ENCODE measurements around the gene BMAL1. TPM values are rescaled to one million over a fixed set of nuclear protein-coding genes. Genes with fewer than 3 reads are reported as not detected.
"Not testable (repeated sequence)": the region's sequence is repeated elsewhere in the genome, so short reads cannot be mapped to it uniquely, and the experiment has no call there.

BMAL1 gene
- 20.2 and 22.8 TPM in 2 replicates for total RNA-seq

DNA sequence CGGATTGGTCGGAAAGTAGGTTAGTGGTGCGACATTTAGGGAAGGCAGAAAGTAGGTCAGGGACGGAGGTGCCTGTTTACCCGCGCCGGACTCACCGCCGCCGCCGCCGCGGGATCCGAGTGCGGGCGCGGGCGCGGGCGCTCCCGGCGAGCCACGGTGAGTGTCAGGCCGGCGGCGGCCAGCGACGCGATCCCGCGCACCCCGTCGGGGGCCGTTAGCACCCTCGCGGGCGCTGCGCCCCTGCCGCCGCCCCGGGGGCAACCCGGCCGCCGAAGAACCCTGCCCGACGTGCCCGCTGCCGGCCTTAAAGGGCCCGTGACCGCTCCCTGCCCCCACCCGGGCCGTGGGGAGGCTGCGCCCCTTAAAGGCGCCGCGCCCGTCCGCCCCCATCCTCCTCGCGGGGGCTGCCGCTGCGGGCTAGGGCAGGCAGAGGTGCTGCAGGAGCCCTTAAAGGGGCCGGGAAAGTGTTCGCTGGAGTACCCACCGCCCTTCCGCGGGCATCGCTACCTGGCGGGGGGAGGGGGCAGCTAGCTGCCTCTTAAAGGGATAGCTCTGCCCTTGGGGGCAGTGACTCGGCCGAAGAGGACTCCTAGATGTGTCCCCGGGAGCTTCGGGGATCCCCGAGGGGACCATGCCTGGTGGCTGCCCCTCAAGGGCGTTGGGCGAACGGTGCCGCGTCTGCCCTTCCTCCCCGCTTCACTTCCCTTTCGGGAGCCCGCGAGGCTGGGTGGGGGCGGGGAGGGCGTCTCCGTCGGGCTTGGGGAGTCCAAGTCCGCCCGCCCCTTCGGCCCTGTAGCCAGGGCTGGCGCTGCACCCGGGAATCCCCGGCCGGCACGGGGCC is at the start of gene BMAL1:
Gene BMAL1, plus strand, starts transcription at position 23 of the 841 bp plus-strand sequence. CDS start 76,519 bp downstream, outside the sequence.
- intact Hi-C loops (cut with micrococcal nuclease): loop anchor here (1.0 to 10.0 kb wide), 8 partner anchors 57 to 1436 kb away; partner anchors contain the start of genes BTBD10, FAR1, RRAS2 and TEAD1

DNA sequence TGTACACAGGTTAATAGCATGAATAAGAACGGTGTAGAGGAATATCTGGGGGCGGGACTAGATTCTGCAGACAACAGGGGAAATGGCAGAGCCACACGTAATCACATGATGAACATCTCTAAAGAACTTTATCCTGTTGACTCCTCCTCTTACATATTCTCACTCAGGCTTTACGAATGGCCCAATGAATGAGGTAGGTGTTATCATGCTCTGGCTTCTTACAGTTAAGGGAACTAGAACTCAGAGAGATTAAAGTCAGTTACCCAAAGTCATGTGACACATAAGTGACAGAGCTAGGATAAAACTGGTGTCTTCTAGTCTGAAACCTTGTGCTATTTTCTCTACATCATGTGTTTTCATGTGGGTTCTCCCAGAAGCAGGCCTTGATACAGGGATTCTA is 49.0 kb upstream of the BMAL1 start:
- intact Hi-C loops (cut with micrococcal nuclease): no loop called here

DNA sequence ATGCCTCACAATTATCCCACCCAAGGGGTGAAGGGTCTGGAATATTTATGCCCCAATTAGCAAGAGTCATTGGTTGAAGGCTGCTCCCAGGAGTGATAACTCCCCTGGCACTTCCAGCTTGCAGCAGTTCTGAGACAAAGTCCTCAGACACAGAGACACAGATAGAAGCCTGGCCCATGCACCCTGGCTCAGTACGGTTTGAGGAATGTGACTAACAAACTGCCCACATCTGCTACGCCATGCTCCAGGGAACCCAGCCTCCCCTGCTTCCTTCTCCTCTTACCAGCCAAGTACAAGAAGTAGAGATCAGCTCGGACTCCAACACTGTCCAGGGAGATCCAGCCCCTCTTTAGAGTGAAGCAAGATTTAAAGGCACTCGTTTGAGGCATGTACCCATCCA is 48.5 kb upstream of the BMAL1 start:
- intact Hi-C loops (cut with micrococcal nuclease): no loop called here

DNA sequence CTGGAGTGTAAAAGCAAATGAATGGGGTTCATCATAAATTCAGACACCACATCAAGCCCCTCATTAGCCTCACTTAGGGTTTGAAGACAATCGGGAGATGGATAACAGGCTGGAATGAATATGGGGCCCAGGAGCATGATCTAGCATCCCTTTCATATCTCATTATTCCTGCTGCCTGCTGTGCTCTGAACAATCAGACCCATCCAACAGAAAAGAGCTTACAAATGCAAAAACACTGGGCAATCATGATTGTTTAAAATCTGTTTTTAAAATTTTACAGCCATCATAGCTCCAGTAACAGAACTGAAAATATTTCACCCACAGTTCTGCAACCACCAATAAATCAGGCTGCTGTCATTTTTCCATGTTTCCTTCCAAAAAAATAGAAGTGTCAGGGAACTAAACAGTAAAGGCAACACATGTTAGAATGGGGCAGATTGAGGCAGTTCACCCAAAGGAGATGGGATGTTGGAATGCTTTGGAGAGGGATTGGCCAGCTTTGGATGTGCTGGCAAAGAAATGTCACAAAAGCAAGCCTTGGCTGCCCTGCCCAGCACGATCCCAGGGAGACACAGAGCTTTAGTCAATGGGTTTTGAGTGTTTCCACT is 47.8 kb upstream of the BMAL1 start:
- intact Hi-C loops (cut with micrococcal nuclease): no loop called here

DNA sequence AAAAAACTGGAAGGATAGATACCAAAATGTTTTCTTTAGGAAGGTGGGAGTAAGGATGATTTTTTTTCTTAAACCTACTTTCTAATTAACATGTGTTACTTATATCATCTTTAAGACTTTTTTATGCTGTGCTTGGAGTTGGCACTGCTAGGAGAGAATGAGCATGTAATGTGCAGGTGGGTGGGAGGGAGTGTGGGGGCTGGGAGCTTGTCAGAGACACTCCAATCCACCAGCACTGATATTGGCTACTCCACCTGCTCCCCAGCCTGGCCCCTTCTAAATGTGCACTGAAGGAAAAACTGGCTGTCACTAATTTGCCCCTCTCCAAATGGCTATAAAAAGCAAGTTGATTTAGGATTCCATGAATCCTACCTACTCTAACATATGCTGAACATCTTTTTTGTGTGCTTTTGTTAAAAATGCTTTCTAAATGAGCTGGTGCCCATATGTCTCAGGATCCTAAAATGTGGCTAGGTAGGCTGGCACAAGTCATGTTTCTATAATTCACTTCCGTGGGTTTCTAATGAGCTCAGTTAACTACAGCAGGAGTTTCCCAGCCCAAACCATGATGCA is 44.3 kb upstream of the BMAL1 start:
- intact Hi-C loops (cut with micrococcal nuclease): no loop called here

DNA sequence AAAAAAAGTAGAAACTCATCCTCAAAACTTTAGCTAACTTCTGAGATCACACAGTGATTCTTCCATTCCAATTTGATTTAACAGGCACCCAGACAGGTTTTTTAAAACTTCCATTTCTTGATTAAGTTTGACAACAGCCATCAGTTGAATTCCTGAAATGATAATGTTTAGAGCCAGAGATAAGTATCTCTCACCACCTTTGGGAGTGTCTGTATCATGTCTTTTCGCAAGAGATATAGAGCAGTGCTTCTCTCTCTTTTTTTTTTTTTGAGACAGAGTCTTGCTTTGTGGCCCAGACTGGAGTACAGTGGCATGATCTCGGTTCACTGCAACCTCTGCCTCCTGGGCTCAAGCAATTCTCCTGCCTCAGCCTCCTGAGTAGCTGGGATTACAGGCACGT is 41.7 kb upstream of the BMAL1 start:
- intact Hi-C loops (cut with micrococcal nuclease): no loop called here

DNA sequence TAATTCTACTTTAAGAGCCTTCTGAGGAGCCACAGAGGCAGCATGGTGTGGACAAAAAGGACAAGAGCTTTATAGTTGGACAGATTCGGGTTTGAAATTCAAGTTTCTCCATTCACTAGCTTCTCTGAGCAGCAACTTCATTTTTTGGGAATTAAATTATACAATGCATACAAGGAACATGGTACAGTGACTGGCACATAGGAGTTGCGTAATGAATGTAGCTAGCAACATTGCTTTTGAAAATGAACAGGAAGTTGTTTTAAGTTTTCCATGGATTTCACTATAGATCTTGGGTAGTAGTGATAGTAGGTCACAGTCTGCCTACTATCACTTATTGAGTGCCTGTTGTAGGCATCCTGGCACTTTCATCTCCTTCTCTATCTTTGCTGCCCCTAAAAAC is 41.0 kb upstream of the BMAL1 start:
- intact Hi-C loops (cut with micrococcal nuclease): no loop called here

DNA sequence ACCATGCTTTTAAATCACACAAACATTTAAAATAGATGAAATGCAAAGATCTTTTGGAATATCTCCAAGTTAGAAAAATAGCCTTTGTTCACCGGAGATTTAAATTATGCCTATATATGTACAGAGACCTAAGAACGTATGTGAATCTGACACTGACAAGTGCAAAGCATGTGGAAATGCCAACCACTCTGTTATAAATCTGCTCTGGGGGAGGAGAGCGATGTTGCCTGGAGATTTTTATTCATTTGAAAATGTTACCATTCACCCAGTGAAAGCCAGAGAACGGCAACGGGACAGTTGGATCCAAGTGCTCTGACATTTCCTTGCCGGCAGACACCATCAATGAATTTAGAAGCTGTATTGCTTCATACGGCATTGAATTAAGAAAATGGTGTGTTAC is 39.8 kb upstream of the BMAL1 start:
- intact Hi-C loops (cut with micrococcal nuclease): loop anchor here (2.0 kb wide), 1 partner anchor 55 kb away; no protein-coding TSS in a partner anchor

DNA sequence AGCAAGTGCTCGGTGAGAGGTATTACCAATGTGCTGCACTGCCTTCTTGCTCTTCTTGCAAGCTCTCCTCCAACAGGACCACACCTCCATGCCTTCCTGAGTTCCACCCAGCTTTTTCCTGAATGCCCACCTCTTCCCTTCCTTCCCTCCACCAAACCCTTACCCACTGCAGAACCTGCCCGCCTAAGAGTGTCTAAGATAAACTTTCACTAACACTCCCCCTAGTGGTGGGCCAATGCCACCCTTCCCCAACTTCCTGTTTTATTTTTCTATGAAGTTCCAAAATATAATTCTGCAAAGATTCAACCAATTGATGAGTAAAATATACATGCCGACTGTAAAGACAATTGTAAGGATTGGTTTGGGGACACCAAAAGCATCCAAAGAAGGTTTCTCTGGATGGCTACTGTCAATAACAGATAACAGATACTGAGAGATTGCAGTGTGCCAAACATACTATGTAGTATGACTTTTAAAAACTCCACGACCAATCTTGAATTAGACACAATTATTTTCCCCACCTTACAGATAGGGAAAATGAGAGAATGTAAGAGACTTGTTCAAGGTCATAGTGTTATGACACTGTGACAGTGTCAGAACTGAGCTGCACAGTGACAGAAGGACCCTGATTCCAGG is 38.6 kb upstream of the BMAL1 start:
- intact Hi-C loops (cut with micrococcal nuclease): loop anchor here (1.0 to 2.0 kb wide), 3 partner anchors 31 to 275 kb away; no protein-coding TSS in a partner anchor

DNA sequence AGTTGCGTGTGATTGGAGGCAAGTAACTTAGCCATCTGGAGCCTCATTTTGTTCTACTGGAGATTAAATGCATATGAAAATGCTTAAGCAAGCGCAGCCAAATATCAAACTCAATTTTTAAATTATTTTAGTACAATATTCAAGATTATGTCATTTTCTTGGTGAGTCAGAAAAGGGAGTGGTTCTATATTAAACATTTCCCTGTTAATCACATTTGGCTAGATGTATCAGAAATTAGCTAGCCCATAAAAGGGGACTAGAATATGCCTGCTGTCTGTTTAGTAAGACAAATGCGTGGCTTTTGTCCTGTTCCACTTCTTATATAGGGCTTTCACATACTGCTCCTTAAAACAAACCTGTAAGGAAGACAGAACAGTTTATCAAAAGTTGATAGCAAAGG is 35.0 kb upstream of the BMAL1 start:
- intact Hi-C loops (cut with micrococcal nuclease): no loop called here

DNA sequence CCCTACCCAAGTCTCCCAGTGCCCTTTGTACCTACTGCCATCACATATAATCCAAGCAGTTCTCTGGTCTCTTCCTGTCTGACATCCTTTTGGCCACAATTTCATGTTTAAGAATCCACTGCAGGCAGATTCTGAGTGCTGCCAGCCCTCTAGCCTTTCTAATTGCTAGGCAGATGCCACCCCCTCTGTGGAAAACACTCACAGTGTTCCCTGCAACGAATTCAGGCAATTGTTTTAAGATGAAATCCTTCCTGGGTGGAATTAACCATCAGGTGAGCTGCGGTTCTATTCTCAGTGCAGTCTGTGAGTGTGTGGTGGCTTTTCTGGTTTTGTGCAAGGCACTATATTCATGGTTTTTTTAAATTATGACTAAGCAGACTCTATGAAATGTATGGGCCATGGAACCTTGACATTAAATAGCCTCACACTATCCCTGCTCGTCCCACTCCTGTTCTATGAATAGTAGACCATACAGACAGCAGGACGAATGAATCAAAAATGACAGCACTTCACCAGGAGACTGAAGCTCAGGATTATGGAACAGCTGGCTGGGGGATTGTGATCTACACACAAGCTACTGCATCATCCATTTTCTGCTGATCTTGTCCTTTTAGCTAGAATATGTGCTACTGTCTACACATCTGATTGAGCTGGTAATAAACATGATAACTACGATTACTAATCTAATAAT is 29.8 kb upstream of the BMAL1 start:
- intact Hi-C loops (cut with micrococcal nuclease): no loop called here

DNA sequence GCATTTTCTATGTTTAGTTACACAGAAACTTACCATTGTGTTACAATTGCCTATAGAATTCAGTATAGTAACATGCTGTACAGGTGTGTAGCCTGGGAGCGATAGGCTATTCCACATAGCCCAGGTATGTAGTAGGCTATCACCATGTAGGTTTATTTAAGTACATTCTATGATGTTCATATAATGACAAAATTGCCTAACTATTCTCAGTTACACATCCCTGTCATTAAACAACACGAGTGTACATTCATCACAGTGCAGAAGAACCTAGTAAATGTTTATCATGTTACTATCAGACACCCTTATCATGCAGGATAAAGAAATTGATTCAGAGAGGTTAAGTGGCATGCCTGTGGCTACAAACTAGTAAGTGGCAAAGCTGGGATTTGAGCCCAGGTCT is 28.4 kb upstream of the BMAL1 start:
- intact Hi-C loops (cut with micrococcal nuclease): no loop called here

DNA sequence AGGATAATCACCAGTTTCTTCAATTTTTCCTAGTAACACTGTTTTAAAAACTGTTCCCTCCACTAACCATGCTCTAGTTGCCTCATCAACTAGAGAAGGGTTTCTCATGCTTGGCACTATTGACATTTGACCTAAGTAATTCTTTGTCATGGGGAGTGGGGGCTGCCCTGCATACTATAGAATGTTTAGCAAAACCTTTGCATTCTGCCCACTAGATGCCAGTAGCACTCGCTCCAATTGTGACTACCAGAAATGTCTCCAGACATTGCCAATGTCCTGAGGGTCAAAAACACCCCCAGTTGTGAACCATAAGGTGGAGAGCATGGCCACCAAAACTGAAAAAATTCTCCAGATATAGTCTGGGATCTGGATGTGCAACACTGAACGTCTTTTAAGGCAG is 27.6 kb upstream of the BMAL1 start:
- intact Hi-C loops (cut with micrococcal nuclease): loop anchor here (5.0 kb wide), 1 partner anchor 87 kb away; no protein-coding TSS in a partner anchor

DNA sequence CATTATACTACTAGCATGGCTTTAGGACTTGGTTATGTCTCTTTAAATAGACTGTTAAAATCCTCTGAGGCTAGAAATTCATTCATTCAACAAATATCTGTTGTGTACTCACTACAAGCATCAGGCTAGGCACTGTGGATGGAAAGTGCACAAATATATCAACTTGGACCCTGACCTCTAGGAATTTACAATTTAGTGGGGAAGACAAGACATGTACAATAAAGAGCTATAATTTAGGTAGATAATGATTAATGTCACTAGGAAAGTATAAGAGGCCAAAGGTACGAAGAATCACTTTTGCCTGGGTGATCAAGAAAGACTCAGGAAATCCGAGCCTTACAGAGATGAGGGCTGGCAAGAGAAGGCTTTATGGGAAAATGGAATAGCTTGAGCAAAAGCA is 25.6 kb upstream of the BMAL1 start:
- intact Hi-C loops (cut with micrococcal nuclease): loop anchor here (5.0 kb wide), 1 partner anchor 85 kb away; no protein-coding TSS in a partner anchor

DNA sequence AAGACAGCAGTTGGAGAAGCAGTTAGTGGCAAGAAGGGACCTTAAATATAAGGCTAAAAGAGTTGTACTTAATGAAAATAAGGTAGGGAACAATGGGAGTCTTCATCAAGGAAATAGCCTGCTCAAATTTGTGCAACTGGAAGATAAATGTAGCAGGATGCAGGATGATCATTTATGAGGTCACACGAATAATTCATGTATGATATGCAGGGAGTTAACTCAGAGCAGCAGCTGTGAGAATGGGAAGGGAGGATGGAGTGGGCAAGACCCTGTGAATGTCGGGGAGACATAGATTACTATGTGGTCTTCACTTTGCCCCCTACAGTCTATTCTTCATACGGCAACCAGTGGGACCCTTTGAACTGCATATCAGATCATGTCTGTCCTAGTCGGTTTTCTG is 25.2 kb upstream of the BMAL1 start:
- intact Hi-C loops (cut with micrococcal nuclease): loop anchor here (5.0 kb wide), 1 partner anchor 85 kb away; no protein-coding TSS in a partner anchor

DNA sequence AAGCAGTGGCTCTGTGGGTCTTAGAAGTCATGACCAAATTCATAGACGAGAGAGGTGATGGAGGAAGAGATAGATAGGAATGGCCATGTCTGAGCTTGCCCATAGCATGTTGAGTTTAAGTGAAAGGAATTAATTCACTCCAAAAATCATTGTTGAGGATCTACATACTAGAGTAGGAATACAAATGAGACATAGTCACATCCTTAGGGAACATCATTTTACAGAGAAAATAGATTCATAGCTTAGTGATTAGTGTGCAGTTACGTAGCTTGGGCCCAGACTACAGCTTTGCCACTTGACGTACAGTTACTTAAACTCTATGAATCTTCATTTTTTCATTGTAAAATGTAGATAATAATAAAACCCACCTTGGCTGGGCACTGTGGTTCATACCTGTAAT is 21.4 kb upstream of the BMAL1 start:
- intact Hi-C loops (cut with micrococcal nuclease): no loop called here

DNA sequence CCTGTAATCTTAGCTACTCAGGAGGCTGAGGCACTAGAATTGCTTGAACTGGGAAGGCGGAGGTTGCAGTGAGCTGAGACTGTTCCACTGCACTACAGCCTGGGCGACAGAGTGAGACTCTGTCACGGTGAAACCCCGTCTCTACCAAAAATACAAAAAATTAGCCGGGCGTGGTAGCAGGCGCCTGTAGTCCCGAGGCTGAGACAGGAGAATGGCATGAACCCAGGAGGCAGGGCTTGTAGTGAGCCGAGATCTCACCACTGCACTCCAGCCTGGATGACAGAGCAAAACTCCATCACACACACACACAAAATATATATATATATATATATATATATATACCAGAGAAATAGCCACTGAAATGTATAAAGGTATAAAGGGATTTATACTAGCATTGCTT is 19.5 kb upstream of the BMAL1 start:
- intact Hi-C loops (cut with micrococcal nuclease): not testable (repeated sequence)

DNA sequence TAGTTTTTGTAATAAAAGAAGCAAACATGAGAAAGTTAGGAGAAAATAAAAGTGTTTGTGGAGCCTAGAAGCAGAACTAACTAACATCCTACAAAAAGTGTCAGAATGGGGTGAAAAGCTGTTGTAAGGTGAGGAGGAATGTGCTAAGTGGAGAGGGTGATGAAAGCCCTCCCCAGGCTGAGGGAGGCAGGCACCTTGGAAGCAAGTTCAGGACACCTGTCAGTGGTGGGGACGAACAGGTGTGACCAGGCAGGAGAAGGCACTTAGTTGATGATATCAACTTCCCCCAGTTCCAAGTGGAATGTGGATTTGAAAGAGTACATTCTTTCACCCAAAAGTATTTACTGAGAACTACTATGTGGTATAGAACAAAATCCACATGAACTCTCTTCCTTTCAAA is 18.7 kb upstream of the BMAL1 start:
- intact Hi-C loops (cut with micrococcal nuclease): no loop called here

DNA sequence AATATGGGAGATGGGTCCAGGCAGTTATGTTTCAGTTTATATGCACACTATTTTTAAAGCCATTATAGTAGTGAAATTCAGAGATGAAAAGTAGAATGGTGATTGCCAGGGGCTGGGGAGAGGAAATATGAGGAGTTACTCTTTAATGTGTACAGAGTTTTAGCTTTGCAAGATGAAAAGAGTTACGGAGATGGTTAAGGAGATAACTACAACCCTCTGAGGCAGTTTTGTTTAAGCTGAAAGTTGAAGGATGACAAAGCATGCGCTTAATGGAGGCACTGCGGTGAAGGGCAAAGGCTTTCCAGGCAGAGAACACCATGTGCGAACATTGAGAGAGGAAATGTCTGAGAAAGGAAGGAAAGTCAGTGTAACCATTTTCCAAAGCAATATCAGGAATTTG is 18.2 kb upstream of the BMAL1 start:
- intact Hi-C loops (cut with micrococcal nuclease): no loop called here

DNA sequence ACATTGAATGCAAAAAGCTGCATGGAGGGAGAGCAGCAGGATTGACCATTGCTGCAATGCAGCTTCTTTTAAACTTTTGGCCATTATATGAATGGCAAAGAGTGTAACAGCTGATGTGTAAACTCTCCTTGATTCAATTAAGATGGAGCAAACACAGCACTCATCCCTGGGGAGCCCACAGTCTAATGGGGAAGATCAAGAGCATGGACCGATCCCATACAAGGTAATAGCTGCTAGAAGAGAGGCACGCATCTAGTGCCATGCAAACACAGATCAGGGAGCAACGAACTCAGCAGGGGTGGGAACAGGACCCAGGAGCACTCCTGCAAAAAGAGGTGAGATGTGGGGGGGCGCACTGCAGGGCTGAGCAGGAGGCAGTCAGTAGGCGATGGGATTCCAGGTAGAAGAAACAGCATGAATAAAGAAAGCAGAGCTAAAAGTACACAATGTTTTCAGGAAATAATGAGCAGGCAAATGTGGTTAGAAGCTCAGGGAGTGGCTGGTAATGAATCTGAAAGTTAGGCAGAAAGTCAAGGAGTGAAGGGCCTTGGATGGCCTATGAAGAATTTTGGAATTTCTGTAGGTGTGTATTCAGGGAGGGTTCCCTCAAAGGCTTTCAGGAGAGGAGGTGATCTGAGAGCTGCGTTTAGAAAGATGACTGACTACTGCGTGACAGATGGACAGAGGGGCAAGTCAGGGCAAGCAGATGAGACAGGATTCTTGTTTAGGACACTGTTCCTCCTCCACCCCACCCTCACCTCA is 17.2 kb upstream of the BMAL1 start:
- intact Hi-C loops (cut with micrococcal nuclease): no loop called here
